ENCODE results near the gene ENSA.

DNA sequence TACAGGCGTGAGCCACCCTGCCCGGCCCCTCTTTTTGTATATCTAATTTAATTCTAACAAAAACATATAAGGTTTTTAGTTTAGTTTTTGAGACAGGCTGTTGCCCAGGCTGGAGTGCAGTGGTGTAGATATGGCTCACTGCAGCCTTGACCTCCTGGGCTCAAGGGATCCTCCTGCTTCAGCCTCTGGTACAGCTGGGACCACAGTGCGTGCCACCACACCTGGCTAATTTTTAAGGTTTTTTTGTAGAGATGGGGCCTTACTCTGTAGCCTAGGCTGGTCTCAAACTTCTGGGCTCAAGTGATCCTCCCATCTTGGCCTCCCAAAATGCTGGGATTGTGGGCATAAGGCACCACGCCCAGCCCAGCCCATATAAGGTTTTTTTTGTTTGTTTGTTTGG, 18.8 kb downstream of the ENSA start:
- TF ChIP-seq, protein P1, sequence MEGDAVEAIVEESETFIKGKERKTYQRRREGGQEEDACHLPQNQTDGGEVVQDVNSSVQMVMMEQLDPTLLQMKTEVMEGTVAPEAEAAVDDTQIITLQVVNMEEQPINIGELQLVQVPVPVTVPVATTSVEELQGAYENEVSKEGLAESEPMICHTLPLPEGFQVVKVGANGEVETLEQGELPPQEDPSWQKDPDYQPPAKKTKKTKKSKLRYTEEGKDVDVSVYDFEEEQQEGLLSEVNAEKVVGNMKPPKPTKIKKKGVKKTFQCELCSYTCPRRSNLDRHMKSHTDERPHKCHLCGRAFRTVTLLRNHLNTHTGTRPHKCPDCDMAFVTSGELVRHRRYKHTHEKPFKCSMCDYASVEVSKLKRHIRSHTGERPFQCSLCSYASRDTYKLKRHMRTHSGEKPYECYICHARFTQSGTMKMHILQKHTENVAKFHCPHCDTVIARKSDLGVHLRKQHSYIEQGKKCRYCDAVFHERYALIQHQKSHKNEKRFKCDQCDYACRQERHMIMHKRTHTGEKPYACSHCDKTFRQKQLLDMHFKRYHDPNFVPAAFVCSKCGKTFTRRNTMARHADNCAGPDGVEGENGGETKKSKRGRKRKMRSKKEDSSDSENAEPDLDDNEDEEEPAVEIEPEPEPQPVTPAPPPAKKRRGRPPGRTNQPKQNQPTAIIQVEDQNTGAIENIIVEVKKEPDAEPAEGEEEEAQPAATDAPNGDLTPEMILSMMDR (IDR thresholded peaks at IDR 0.05): no peak
- no peak for TF ChIP-seq POLR2A (IDR thresholded peaks at IDR 0.05)
